ENCODE measurements around the gene CARS2.

The CARS2 gene

GRCh38 chr13:110648146-110648819, 57.6 kb downstream of the CARS2 start:
- H3K9ac ChIP-seq (ENCODE audit: low read length): no peak overlapping the region
- H2AK5ac ChIP-seq (ENCODE audit: low read length): no peak overlapping the region
- H4K12ac ChIP-seq (ENCODE audit: low read depth, low read length): no peak overlapping the region
- no peaks in the 10 kb centered on the region for H3K27me3 ChIP-seq (ENCODE audit: insufficient read depth, low read length)
- no CpG with 5 or more reads among the region's 16 CpGs for WGBS (ENCODE audit: extremely low coverage, insufficient coverage, insufficient read length)
- H3K9me3 ChIP-seq (ENCODE audit: insufficient read depth, low read depth, low read length): no peaks in the 10 kb centered on the region
- no peak overlapping the region for H4K8ac ChIP-seq (ENCODE audit: low read depth, low read length)
- H3K79me2 ChIP-seq (ENCODE audit: control insufficient read depth, insufficient read depth, low read length, poor library complexity): no peaks in the 10 kb centered on the region
- no peak overlapping the region for H3K4me3 ChIP-seq (ENCODE audit: low read depth, low read length)
- H3K4me1 ChIP-seq (ENCODE audit: control insufficient read depth in 1 of 2, insufficient read depth in 2 of 2, low read length in 2 of 2): peaks cover 6 to 8% of the 10 kb centered on the region in 2 experiments
- H3K14ac ChIP-seq (ENCODE audit: low read length): no peak overlapping the region
- H2BK12ac ChIP-seq (ENCODE audit: low read length): no peak overlapping the region
- H3K79me1 ChIP-seq (ENCODE audit: low read length): no peaks in the 10 kb centered on the region
- H2AFZ ChIP-seq (ENCODE audit: insufficient read depth, low read length, poor library complexity): no peak overlapping the region
- H3K23ac ChIP-seq (ENCODE audit: low read length): no peak overlapping the region
- peaks cover 27 to 33% of the 10 kb centered on the region in 2 experiments for H3K36me3 ChIP-seq (ENCODE audit: control insufficient read depth in 1 of 2, insufficient read depth in 2 of 2, low read length in 2 of 2)
- H3K4me2 ChIP-seq (ENCODE audit: low read length): no peak overlapping the region
- DNase-seq: no peak
- no peak overlapping the region for H3K4ac ChIP-seq (ENCODE audit: low read depth, low read length)
- no peak overlapping the region for H4K91ac ChIP-seq (ENCODE audit: low read depth, low read length)
- H3K18ac ChIP-seq (ENCODE audit: low read length): no peak overlapping the region
- no peak overlapping the region for H2BK120ac ChIP-seq (ENCODE audit: insufficient read depth, low read length, poor library complexity)
- H2BK5ac ChIP-seq (ENCODE audit: low read depth, low read length, poor library complexity): no peak overlapping the region
- H3K27ac ChIP-seq (ENCODE audit: low read depth, low read length): no peak overlapping the region

DNA sequence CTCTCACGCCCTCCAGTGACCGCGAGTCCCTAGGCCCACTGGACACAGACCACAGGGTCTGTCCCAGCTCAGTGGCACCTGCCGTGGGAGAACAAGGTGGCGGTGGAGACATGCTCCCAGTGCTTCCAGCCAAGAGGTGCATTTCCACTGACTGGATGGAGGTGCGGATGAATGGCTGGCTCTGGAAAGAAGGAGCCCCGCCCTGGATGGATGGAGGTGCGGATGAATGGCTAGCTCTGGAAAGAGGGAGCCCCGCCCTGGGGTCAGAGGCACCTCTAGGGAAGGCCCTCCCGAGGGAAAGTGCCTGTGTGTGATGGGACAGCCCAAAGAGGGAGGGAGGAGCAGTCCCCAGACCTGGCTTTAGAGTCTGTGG, 58.6 kb downstream of the CARS2 start:
- H2AK5ac ChIP-seq (ENCODE audit: low read length): no peak overlapping the region
- H3K27ac ChIP-seq (ENCODE audit: low read depth, low read length): no peak overlapping the region
- H3K4ac ChIP-seq (ENCODE audit: low read depth, low read length): no peak overlapping the region
- no peaks in the 10 kb centered on the region for H3K79me2 ChIP-seq (ENCODE audit: control insufficient read depth, insufficient read depth, low read length, poor library complexity)
- no peak overlapping the region for H3K18ac ChIP-seq (ENCODE audit: low read length)
- no peaks in the 10 kb centered on the region for H3K9me3 ChIP-seq (ENCODE audit: insufficient read depth, low read depth, low read length)
- H2BK120ac ChIP-seq (ENCODE audit: insufficient read depth, low read length, poor library complexity): no peak overlapping the region
- H3K23ac ChIP-seq (ENCODE audit: low read length): no peak overlapping the region
- WGBS (ENCODE audit: extremely low coverage, insufficient coverage, insufficient read length): no CpG with 5 or more reads among the region's 10 CpGs
- no peak overlapping the region for H4K91ac ChIP-seq (ENCODE audit: low read depth, low read length)
- H4K8ac ChIP-seq (ENCODE audit: low read depth, low read length): no peak overlapping the region
- no peaks in the 10 kb centered on the region for H3K27me3 ChIP-seq (ENCODE audit: insufficient read depth, low read length)
- H2AFZ ChIP-seq (ENCODE audit: insufficient read depth, low read length, poor library complexity): no peak overlapping the region
- no peak overlapping the region for H3K9ac ChIP-seq (ENCODE audit: low read length)
- no peak overlapping the region for H4K12ac ChIP-seq (ENCODE audit: low read depth, low read length)
- DNase-seq: no peak
- H3K4me2 ChIP-seq (ENCODE audit: low read length): no peak overlapping the region
- H3K4me3 ChIP-seq (ENCODE audit: low read depth, low read length): no peak overlapping the region
- H3K14ac ChIP-seq (ENCODE audit: low read length): no peak overlapping the region
- no peak overlapping the region for H2BK5ac ChIP-seq (ENCODE audit: low read depth, low read length, poor library complexity)
- H3K36me3 ChIP-seq (ENCODE audit: control insufficient read depth in 1 of 2, insufficient read depth in 2 of 2, low read length in 2 of 2): peaks cover 35 to 39% of the 10 kb centered on the region in 2 experiments
- no peak overlapping the region for H2BK12ac ChIP-seq (ENCODE audit: low read length)
- H3K4me1 ChIP-seq (ENCODE audit: control insufficient read depth in 1 of 2, insufficient read depth in 2 of 2, low read length in 2 of 2): peaks cover 1 to 5% of the 10 kb centered on the region in 2 experiments
- H3K79me1 ChIP-seq (ENCODE audit: low read length): no peaks in the 10 kb centered on the region

DNA sequence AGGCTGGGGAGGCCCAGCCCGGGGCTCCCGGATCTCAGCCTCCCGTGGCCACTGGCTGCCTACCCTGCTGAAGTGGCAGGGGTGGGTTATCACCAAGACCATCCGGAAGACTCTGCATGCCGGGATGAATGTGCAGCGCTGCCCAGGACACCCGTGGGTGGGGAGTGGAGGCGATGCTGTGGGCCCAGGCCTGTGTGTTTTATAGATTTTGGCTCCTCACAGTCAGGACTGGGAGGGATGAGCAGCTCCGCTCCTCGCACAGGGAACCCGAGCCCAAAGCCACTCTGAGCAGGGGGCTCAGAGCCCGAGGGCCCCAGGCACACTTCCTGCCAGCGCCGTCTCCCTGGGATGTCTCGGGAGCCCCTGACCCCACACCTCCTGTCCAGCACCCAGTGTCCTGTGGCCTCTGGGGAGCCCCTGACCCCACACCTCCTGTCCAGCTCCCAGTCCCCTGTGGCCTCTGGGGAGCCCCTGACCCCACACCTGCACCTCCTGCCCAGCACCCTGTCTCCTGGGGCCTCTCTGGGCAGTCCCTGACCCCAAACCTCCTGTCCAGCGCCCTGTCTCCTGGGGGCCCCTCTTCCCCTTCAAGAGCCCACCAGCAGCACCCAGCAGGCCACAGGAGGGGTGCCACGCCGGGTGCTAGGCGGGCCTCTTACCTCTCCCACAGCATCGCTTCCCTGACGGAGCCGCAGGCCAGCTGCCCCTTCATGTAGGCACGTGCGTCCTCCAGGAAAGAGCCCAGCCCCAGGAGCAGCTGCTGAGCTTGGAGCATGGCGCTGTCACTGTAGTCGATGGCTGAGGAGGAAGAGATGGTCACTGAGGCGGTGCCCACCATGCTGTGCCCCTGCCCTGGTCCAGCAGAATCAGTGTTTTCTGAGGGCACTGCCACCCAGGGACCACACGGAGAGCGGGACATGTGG, 59.2 kb downstream of the CARS2 start:
- H3K79me1 ChIP-seq (ENCODE audit: low read length): no peaks in the 10 kb centered on the region
- DNase-seq: no peak
- no peak overlapping the region for H2BK12ac ChIP-seq (ENCODE audit: low read length)
- no peaks in the 10 kb centered on the region for H3K9me3 ChIP-seq (ENCODE audit: insufficient read depth, low read depth, low read length)
- H3K79me2 ChIP-seq (ENCODE audit: control insufficient read depth, insufficient read depth, low read length, poor library complexity): no peaks in the 10 kb centered on the region
- no peak overlapping the region for H3K23ac ChIP-seq (ENCODE audit: low read length)
- H3K4me2 ChIP-seq (ENCODE audit: low read length): no peak overlapping the region
- H3K14ac ChIP-seq (ENCODE audit: low read length): no peak overlapping the region
- no peak overlapping the region for H2BK5ac ChIP-seq (ENCODE audit: low read depth, low read length, poor library complexity)
- H3K4ac ChIP-seq (ENCODE audit: low read depth, low read length): no peak overlapping the region
- H3K36me3 ChIP-seq (ENCODE audit: control insufficient read depth in 1 of 2, insufficient read depth in 2 of 2, low read length in 2 of 2): peaks cover 38 to 46% of the 10 kb centered on the region in 2 experiments
- H3K4me1 ChIP-seq (ENCODE audit: control insufficient read depth in 1 of 2, insufficient read depth in 2 of 2, low read length in 2 of 2): peaks cover 0 to 5% of the 10 kb centered on the region in 2 experiments
- WGBS (ENCODE audit: extremely low coverage, insufficient coverage, insufficient read length): no CpG with 5 or more reads among the region's 29 CpGs
- H2AFZ ChIP-seq (ENCODE audit: insufficient read depth, low read length, poor library complexity): no peak overlapping the region
- H3K27ac ChIP-seq (ENCODE audit: low read depth, low read length): no peak overlapping the region
- H2BK120ac ChIP-seq (ENCODE audit: insufficient read depth, low read length, poor library complexity): no peak overlapping the region
- H3K9ac ChIP-seq (ENCODE audit: low read length): no peak overlapping the region
- H4K8ac ChIP-seq (ENCODE audit: low read depth, low read length): no peak overlapping the region
- no peak overlapping the region for H3K4me3 ChIP-seq (ENCODE audit: low read depth, low read length)
- H3K27me3 ChIP-seq (ENCODE audit: insufficient read depth, low read length): no peaks in the 10 kb centered on the region
- no peak overlapping the region for H3K18ac ChIP-seq (ENCODE audit: low read length)
- no peak overlapping the region for H4K12ac ChIP-seq (ENCODE audit: low read depth, low read length)
- no peak overlapping the region for H4K91ac ChIP-seq (ENCODE audit: low read depth, low read length)
- H2AK5ac ChIP-seq (ENCODE audit: low read length): no peak overlapping the region

- Histone ChIP-seq H3K27ac (ENCODE audit: low read depth, low read length) (no peak overlapping the region), H3K14ac (ENCODE audit: low read length) (no peak overlapping the region), H3K23ac (ENCODE audit: low read length) (no peak overlapping the region), H3K27me3 (ENCODE audit: insufficient read depth, low read length) (no peaks in the 10 kb centered on the region), H2BK5ac (ENCODE audit: low read depth, low read length, poor library complexity) (no peak overlapping the region), H3K79me2 (ENCODE audit: control insufficient read depth, insufficient read depth, low read length, poor library complexity) (no peaks in the 10 kb centered on the region), H3K9me3 (ENCODE audit: insufficient read depth, low read depth, low read length) (no peaks in the 10 kb centered on the region), H4K8ac (ENCODE audit: low read depth, low read length) (no peak overlapping the region), H4K12ac (ENCODE audit: low read depth, low read length) (no peak overlapping the region), H3K4me2 (ENCODE audit: low read length) (no peak overlapping the region), H3K4ac (ENCODE audit: low read depth, low read length) (no peak overlapping the region), H3K4me3 (ENCODE audit: low read depth, low read length) (no peak overlapping the region), H3K4me1 (ENCODE audit: control insufficient read depth in 1 of 2, insufficient read depth in 2 of 2, low read length in 2 of 2) (peaks cover 0 to 5% of the 10 kb centered on the region in 2 experiments), H3K36me3 (ENCODE audit: control insufficient read depth in 1 of 2, insufficient read depth in 2 of 2, low read length in 2 of 2) (peaks cover 46 to 54% of the 10 kb centered on the region in 2 experiments), H4K91ac (ENCODE audit: low read depth, low read length) (no peak overlapping the region), H3K79me1 (ENCODE audit: low read length) (no peaks in the 10 kb centered on the region), H3K18ac (ENCODE audit: low read length) (no peak overlapping the region), H3K9ac (ENCODE audit: low read length) (no peak overlapping the region), H2BK12ac (ENCODE audit: low read length) (no peak overlapping the region), H2AK5ac (ENCODE audit: low read length) (no peak overlapping the region), H2BK120ac (ENCODE audit: insufficient read depth, low read length, poor library complexity) (no peak overlapping the region), H2AFZ (ENCODE audit: insufficient read depth, low read length, poor library complexity) (no peak overlapping the region)
- WGBS (ENCODE audit: extremely low coverage, insufficient coverage, insufficient read length): no CpG with 5 or more reads among the region's 15 CpGs
- DNase-seq: no peak
Observed at GRCh38 chr13:110645750-110646149, 60.2 kb downstream of the CARS2 start.

All from trophoblast cell (in vitro differentiated cells and primary cell).